Measurements from ENCODE around the gene PPFIA4.
"Not testable (repeated sequence)": the region's sequence is repeated elsewhere in the genome, so short reads cannot be mapped to it uniquely, and the experiment has no call there.

The PPFIA4 gene

GRCh38 chr1:203011582-203011981 is 14.7 kb upstream of the PPFIA4 start:
- ChIA-PET POLR2A (no interaction called here), CTCF (no interaction called here)
- no peak for DNase-seq (ENCODE audit: extremely low spot score)
- no peak for TF ChIP-seq CTCF (IDR thresholded peaks at IDR 0.05; ENCODE audit: control extremely low read depth, extremely low read depth, low read depth, missing control alignments)

- ChIA-PET CTCF (interaction anchor here (0.7 to 2.0 kb wide), 2 partner anchors 9 to 18 kb away, joined by 3 to 5 read pairs; no protein-coding TSS in a partner anchor), POLR2A (no interaction called here)
- DNase-seq (ENCODE audit: extremely low spot score): no peak
- no peak for TF ChIP-seq CTCF (IDR thresholded peaks at IDR 0.05; ENCODE audit: control extremely low read depth, extremely low read depth, low read depth, missing control alignments)
Measured at GRCh38 chr1:203017061-203017460, 9.2 kb upstream of the PPFIA4 start.

- CTCF ChIA-PET: interaction anchor here (2.0 kb wide), 1 partner anchor 19 kb away, joined by 5 read pairs; no protein-coding TSS in a partner anchor
- no peak for DNase-seq (ENCODE audit: extremely low spot score)
- POLR2A ChIA-PET: no interaction called here
- TF ChIP-seq CTCF (IDR thresholded peaks at IDR 0.05; ENCODE audit: control extremely low read depth, extremely low read depth, low read depth, missing control alignments): no peak
Measured at GRCh38 chr1:203017692-203018091, 8.6 kb upstream of the PPFIA4 start.

GRCh38 chr1:203022855-203023254 is 3.4 kb upstream of the PPFIA4 start:
- CTCF ChIA-PET: interaction anchor here (1.0 to 1.1 kb wide), 3 partner anchors 12 to 244 kb away, joined by 3 to 6 read pairs (median 4); no protein-coding TSS in a partner anchor
- DNase-seq (ENCODE audit: extremely low spot score); POLR2A ChIA-PET: not testable (repeated sequence)

GRCh38 chr1:203025686-203026030 is 633 bp upstream of the PPFIA4 start:
- ChIA-PET POLR2A (interaction anchor here (0.5 to 1.0 kb wide), 2 partner anchors 11 to 13 kb away, joined by 4 read pairs; no protein-coding TSS in a partner anchor), CTCF (interaction anchor here (1.0 to 7.9 kb wide), 4 partner anchors 13 to 243 kb away, joined by 3 to 85 read pairs (median 18); partner anchors contain the start of gene TMEM183A)
- TF ChIP-seq CTCF (IDR thresholded peaks at IDR 0.05; ENCODE audit: control extremely low read depth, extremely low read depth, low read depth, missing control alignments): no peak
- no peak for DNase-seq (ENCODE audit: extremely low spot score)

GRCh38 chr1:203026666-203027663 is 674 bp downstream of the PPFIA4 start:
- DNase-seq (ENCODE audit: extremely low spot score): peak; percentile 22
- TF ChIP-seq CTCF (IDR thresholded peaks at IDR 0.05; ENCODE audit: control extremely low read depth, extremely low read depth, low read depth, missing control alignments): no peak
- CTCF ChIA-PET: interaction anchor here (1.0 to 7.9 kb wide), 5 partner anchors 12 to 241 kb away, joined by 3 to 85 read pairs (median 3); no protein-coding TSS in a partner anchor
- POLR2A ChIA-PET: interaction anchor here (0.7 to 1.0 kb wide), 3 partner anchors 9 to 1436 kb away, joined by 3 to 5 read pairs (median 4); no protein-coding TSS in a partner anchor

All from GM10248 (cell line).